ENCODE results near the gene VAV3. TPM values are rescaled to one million over a fixed set of nuclear protein-coding genes. Genes with fewer than 3 reads are reported as not detected.
"Not testable (repeated sequence)": the region's sequence is repeated elsewhere in the genome, so short reads cannot be mapped to it uniquely, and the experiment has no call there.

The VAV3 gene, protein sequence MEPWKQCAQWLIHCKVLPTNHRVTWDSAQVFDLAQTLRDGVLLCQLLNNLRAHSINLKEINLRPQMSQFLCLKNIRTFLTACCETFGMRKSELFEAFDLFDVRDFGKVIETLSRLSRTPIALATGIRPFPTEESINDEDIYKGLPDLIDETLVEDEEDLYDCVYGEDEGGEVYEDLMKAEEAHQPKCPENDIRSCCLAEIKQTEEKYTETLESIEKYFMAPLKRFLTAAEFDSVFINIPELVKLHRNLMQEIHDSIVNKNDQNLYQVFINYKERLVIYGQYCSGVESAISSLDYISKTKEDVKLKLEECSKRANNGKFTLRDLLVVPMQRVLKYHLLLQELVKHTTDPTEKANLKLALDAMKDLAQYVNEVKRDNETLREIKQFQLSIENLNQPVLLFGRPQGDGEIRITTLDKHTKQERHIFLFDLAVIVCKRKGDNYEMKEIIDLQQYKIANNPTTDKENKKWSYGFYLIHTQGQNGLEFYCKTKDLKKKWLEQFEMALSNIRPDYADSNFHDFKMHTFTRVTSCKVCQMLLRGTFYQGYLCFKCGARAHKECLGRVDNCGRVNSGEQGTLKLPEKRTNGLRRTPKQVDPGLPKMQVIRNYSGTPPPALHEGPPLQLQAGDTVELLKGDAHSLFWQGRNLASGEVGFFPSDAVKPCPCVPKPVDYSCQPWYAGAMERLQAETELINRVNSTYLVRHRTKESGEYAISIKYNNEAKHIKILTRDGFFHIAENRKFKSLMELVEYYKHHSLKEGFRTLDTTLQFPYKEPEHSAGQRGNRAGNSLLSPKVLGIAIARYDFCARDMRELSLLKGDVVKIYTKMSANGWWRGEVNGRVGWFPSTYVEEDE
- total RNA-seq: 1.9 and 4.1 TPM in 2 replicates

DNA sequence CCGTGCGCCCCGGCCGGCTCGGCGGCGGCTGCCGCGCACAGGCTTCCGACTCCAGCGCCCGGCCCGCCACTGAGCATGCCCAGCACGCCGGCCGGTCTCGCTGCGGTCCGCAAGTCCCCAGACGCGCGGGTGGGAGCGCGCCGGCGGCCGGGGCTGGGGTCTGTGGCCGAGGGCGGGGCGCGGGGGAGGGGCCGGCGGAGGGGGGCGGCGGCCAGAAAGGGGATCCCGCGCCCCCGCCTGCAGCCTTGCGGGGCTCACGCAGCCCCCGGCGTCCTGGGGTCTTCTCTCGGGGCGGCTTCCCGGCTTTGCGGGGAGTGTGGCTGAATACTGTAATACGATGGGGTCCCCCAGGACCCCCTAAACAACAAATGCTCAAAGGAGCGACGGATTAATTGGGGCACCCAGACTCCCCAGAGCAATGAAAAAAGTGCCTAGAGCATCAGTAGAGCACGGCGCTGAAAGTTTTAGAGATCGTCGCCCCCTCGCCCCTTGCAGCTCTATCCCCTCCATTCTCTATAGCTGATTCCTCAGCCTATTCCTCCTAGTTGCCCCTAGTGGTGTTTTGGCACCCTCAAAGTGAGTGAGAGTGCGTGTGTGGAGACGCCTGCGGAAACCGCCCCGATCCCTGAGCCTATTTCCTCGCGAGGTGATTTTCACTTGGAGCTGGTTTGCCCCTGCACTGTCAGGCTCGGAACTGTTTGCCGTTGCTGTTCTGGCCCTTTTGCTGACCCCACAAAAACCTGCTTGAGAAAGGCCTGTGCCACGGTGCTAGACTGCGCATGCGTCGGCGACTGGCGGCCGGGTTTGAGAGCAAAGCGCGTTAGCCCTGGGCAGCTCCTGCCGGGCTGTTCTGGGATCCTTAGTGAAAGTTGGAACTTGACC lies at the start of gene VAV3:
Gene VAV3, minus strand, starts transcription at position 71 of the 882 bp plus-strand sequence. CDS start 311 bp downstream, outside the sequence.
- Mint-ChIP-seq H3K4me1 (ENCODE audit: low read depth) (peaks cover 25% of the 10 kb centered on the region), H3K27ac (peak within 1 kb of the TSS; percentile 85), H3K36me3 (ENCODE audit: low read depth) (no peaks in the 10 kb centered on the region), H3K9me3 (no peaks in the 10 kb centered on the region), H3K27me3 (ENCODE audit: low read depth) (peaks cover 3% of the 10 kb centered on the region), H3K4me3 (ENCODE audit: low read depth) (peak within 1 kb of the TSS; percentile 83)
- intact Hi-C loops (cut with micrococcal nuclease): loop anchor here (2.0 kb wide), 1 partner anchor 85 kb away; no protein-coding TSS in a partner anchor
- peak; percentile 43 for DNase-seq (ENCODE audit: low spot score)

DNA sequence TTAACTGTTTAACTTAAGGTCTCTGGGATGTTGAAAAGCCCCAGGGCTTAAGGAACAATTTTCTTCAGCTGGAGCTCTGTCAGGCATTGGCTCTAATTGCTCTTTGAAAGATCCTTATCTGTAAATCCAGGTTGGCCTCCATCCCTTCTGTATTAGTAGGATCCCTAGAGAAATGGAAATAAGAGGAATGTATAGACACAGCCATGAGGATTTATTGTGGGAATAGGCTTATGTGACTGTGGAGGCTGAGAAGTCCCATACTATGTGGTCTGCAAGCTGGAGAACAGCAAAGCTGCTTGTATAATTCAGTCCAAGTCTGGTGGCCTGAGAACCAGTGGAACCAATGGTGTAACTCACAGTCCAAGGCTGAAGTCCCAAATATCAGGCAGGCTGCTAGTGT lies 47.6 kb upstream of the VAV3 start:
- Mint-ChIP-seq H3K9me3 (no peaks in the 10 kb centered on the region), H3K27ac (no peak overlapping the region), H3K4me3 (ENCODE audit: low read depth) (no peak overlapping the region), H3K4me1 (ENCODE audit: low read depth) (peaks cover 7% of the 10 kb centered on the region), H3K36me3 (ENCODE audit: low read depth) (no peaks in the 10 kb centered on the region), H3K27me3 (ENCODE audit: low read depth) (peaks cover 5% of the 10 kb centered on the region)
- intact Hi-C loops (cut with micrococcal nuclease): no loop called here
- DNase-seq (ENCODE audit: low spot score): no peak

- DNase-seq (ENCODE audit: low spot score): no peak
- Mint-ChIP-seq H3K27ac (no peak overlapping the region), H3K36me3 (ENCODE audit: low read depth) (no peaks in the 10 kb centered on the region), H3K9me3 (no peaks in the 10 kb centered on the region), H3K4me1 (ENCODE audit: low read depth) (peaks cover 1% of the 10 kb centered on the region), H3K27me3 (ENCODE audit: low read depth) (peaks cover 1% of the 10 kb centered on the region), H3K4me3 (ENCODE audit: low read depth) (no peak overlapping the region)
- intact Hi-C loops (cut with micrococcal nuclease): no loop called here
Observed at GRCh38 chr1:108011295-108011694, 46.3 kb upstream of the VAV3 start.

- Mint-ChIP-seq H3K27me3 (ENCODE audit: low read depth) (peaks cover 1% of the 10 kb centered on the region), H3K4me1 (ENCODE audit: low read depth) (no peaks in the 10 kb centered on the region), H3K4me3 (ENCODE audit: low read depth) (no peak overlapping the region), H3K9me3 (no peaks in the 10 kb centered on the region), H3K27ac (no peak overlapping the region), H3K36me3 (ENCODE audit: low read depth) (no peaks in the 10 kb centered on the region)
- DNase-seq (ENCODE audit: low spot score): no peak
- intact Hi-C loops (cut with micrococcal nuclease): no loop called here
Observed at GRCh38 chr1:108010581-108010980, 45.6 kb upstream of the VAV3 start.

- DNase-seq (ENCODE audit: low spot score): no peak
Observed at GRCh38 chr1:108009603-108010195, 44.7 kb upstream of the VAV3 start.

DNA sequence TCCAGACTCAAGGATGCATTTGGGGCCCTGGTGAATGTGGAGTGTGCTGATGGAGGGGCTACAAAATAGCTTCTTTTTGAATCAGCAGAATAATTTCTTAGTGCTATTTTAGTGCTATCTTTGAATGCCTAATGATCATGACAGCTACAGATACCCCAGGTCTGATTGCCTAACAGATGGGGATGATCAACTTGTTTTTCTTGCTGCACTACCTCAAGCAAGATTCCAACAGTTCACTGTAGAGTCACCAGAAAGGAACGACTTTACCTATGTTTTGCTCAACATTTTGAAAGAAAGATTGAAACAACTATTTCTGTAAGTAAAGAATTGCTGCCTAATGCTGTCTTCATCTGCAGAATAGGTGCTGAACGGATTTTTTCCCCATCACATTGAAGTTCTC lies 42.6 kb upstream of the VAV3 start:
- Mint-ChIP-seq H3K9me3 (no peaks in the 10 kb centered on the region), H3K4me1 (ENCODE audit: low read depth) (no peaks in the 10 kb centered on the region), H3K4me3 (ENCODE audit: low read depth) (no peak overlapping the region), H3K36me3 (ENCODE audit: low read depth) (no peaks in the 10 kb centered on the region), H3K27ac (no peak overlapping the region), H3K27me3 (ENCODE audit: low read depth) (peaks cover 5% of the 10 kb centered on the region)
- intact Hi-C loops (cut with micrococcal nuclease): no loop called here
- DNase-seq (ENCODE audit: low spot score): no peak

More at GRCh38 chr1:108009603-108010195, 44.7 kb upstream of the VAV3 start:
- Mint-ChIP-seq H3K4me3 (ENCODE audit: low read depth) (no peak overlapping the region), H3K36me3 (ENCODE audit: low read depth) (no peaks in the 10 kb centered on the region), H3K27me3 (ENCODE audit: low read depth) (peaks cover 1% of the 10 kb centered on the region), H3K4me1 (ENCODE audit: low read depth) (no peaks in the 10 kb centered on the region), H3K9me3 (no peaks in the 10 kb centered on the region), H3K27ac (no peak overlapping the region)
- intact Hi-C loops (cut with micrococcal nuclease): no loop called here

- H3K4me1 Mint-ChIP-seq (ENCODE audit: low read depth): no peaks in the 10 kb centered on the region
- H3K4me3 Mint-ChIP-seq (ENCODE audit: low read depth): no peak overlapping the region
- H3K27ac Mint-ChIP-seq: no peak overlapping the region
- DNase-seq (ENCODE audit: low spot score): no peak
- peaks cover 5% of the 10 kb centered on the region for H3K27me3 Mint-ChIP-seq (ENCODE audit: low read depth)
- no peaks in the 10 kb centered on the region for H3K9me3 Mint-ChIP-seq
- intact Hi-C loops (cut with micrococcal nuclease): no loop called here
- H3K36me3 Mint-ChIP-seq (ENCODE audit: low read depth): no peaks in the 10 kb centered on the region
Observed at GRCh38 chr1:108007070-108007469, 42.1 kb upstream of the VAV3 start.

DNA sequence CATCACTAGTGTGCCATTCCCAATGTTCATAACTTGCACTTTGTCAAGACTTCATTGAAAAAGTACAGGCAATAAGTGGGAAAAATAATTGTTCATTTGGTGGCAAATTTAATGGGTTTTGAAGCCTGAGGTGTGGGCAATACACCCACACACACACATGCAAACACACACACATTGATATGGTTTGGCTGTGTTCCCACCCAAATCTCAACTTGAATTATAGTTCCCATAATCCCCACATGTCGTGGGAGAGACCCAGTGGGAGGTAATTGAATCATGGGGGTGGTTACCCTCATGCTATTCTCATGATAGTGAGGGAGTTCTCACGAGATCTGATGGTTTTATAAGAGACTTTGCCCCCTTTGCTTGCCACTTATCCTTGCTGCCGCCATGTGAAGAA lies 39.9 kb upstream of the VAV3 start:
- H3K27ac Mint-ChIP-seq; H3K4me3 Mint-ChIP-seq (ENCODE audit: low read depth); H3K36me3 Mint-ChIP-seq (ENCODE audit: low read depth); intact Hi-C loops (cut with micrococcal nuclease); H3K9me3 Mint-ChIP-seq; DNase-seq (ENCODE audit: low spot score); H3K4me1 Mint-ChIP-seq (ENCODE audit: low read depth); H3K27me3 Mint-ChIP-seq (ENCODE audit: low read depth): not testable (repeated sequence)

- DNase-seq (ENCODE audit: low spot score): no peak
- Mint-ChIP-seq H3K36me3 (ENCODE audit: low read depth) (no peaks in the 10 kb centered on the region), H3K27me3 (ENCODE audit: low read depth) (peaks cover 10% of the 10 kb centered on the region), H3K9me3 (no peaks in the 10 kb centered on the region), H3K4me1 (ENCODE audit: low read depth) (no peaks in the 10 kb centered on the region), H3K4me3 (ENCODE audit: low read depth) (no peak overlapping the region), H3K27ac (no peak overlapping the region)
- intact Hi-C loops (cut with micrococcal nuclease): no loop called here
Observed at GRCh38 chr1:108000620-108001111, 35.7 kb upstream of the VAV3 start.

GRCh38 chr1:108000184-108000583 lies 35.2 kb upstream of the VAV3 start:
- no peak for DNase-seq (ENCODE audit: low spot score)
- no peaks in the 10 kb centered on the region for H3K9me3 Mint-ChIP-seq
- peaks cover 12% of the 10 kb centered on the region for H3K27me3 Mint-ChIP-seq (ENCODE audit: low read depth)
- H3K4me1 Mint-ChIP-seq (ENCODE audit: low read depth): no peaks in the 10 kb centered on the region
- intact Hi-C loops (cut with micrococcal nuclease): no loop called here
- no peak overlapping the region for H3K4me3 Mint-ChIP-seq (ENCODE audit: low read depth)
- H3K36me3 Mint-ChIP-seq (ENCODE audit: low read depth): no peaks in the 10 kb centered on the region
- no peak overlapping the region for H3K27ac Mint-ChIP-seq

DNA sequence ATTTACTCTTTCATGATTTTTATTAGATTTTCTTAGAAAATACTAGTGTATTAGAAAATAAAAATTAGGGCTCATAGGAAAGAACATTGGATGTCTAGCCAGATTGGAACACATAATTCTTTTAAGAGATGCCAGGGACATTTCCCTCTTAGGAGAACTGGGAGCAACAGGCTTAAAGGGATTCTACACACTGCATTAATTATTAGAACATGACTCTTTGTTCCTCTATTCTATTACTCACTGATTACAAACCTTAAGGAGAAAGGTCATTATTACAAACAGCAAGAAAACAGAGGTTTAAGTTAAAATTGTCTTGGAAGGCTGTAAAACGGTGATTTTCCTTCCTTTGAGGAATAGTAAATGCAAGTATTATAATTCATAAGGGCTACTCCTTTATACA lies 32.9 kb upstream of the VAV3 start:
- DNase-seq (ENCODE audit: low spot score): no peak
- peaks cover 12% of the 10 kb centered on the region for H3K27me3 Mint-ChIP-seq (ENCODE audit: low read depth)
- no peak overlapping the region for H3K4me3 Mint-ChIP-seq (ENCODE audit: low read depth)
- H3K4me1 Mint-ChIP-seq (ENCODE audit: low read depth): no peaks in the 10 kb centered on the region
- no peaks in the 10 kb centered on the region for H3K9me3 Mint-ChIP-seq
- intact Hi-C loops (cut with micrococcal nuclease): no loop called here
- H3K36me3 Mint-ChIP-seq (ENCODE audit: low read depth): no peaks in the 10 kb centered on the region
- H3K27ac Mint-ChIP-seq: no peak overlapping the region

GRCh38 chr1:107993920-107994319 lies 28.9 kb upstream of the VAV3 start:
- Mint-ChIP-seq H3K27ac (no peak overlapping the region), H3K36me3 (ENCODE audit: low read depth) (no peaks in the 10 kb centered on the region), H3K4me1 (ENCODE audit: low read depth) (no peaks in the 10 kb centered on the region), H3K4me3 (ENCODE audit: low read depth) (no peak overlapping the region), H3K9me3 (no peaks in the 10 kb centered on the region), H3K27me3 (ENCODE audit: low read depth) (peaks cover 12% of the 10 kb centered on the region)
- intact Hi-C loops (cut with micrococcal nuclease): no loop called here
- DNase-seq (ENCODE audit: low spot score): no peak

All from activated T-helper 2 cell treated with anti-CD3 and anti-CD28 coated beads, Interferon-gamma antibody, Interleukin-2, Interleukin-4, amounts not matched to agents 10 μg/mL and 5 μg/mL and 100 μg/mL, durations not matched to agents 14 hours and 24 hours and 36 hours (primary cell).